ENCODE results near the gene ADAMTS4.
A peak's percentile ranks its signal among the peaks of the same experiment; 100 is the strongest.

The ADAMTS4 gene

GRCh38 chr1:161139766-161140165 is 59.1 kb downstream of the ADAMTS4 start:
- TF ChIP-seq CTCF (IDR thresholded peaks at IDR 0.05; ENCODE audit: low read depth, low read length), result peak; percentile 54
- no peak overlapping the region for H3K4me3 ChIP-seq (ENCODE audit: low read depth, low read length)
- in situ Hi-C loops (cut with HindIII; ENCODE audit: low sequenced_read_pairs), result loop anchor here (25.0 kb wide), 1 partner anchor 102 kb away; the partner anchor contains the start of genes TSTD1 and USF1
- peak; percentile 53 for DNase-seq (ENCODE audit: low read depth, low spot score)

GRCh38 chr1:161138431-161138830 is 60.4 kb downstream of the ADAMTS4 start:
- DNase-seq (ENCODE audit: low read depth, low spot score), result no peak
- H3K4me3 ChIP-seq (ENCODE audit: low read depth, low read length), result no peak overlapping the region
- TF ChIP-seq CTCF (IDR thresholded peaks at IDR 0.05; ENCODE audit: low read depth, low read length), result no peak
- in situ Hi-C loops (cut with HindIII; ENCODE audit: low sequenced_read_pairs), result loop anchor here (25.0 kb wide), 1 partner anchor 101 kb away; the partner anchor contains the start of genes TSTD1 and USF1

- TF ChIP-seq CTCF (IDR thresholded peaks at IDR 0.05; ENCODE audit: low read depth, low read length), result no peak
- no peak for DNase-seq (ENCODE audit: low read depth, low spot score)
- in situ Hi-C loops (cut with HindIII; ENCODE audit: low sequenced_read_pairs), result loop anchor here (25.0 kb wide), 1 partner anchor 101 kb away; the partner anchor contains the start of genes TSTD1 and USF1
- no peak overlapping the region for H3K4me3 ChIP-seq (ENCODE audit: low read depth, low read length)
Measured at GRCh38 chr1:161137881-161138280, 61.0 kb downstream of the ADAMTS4 start.
